Nucleus accumbens (tissue), 56 donors: ENCODE data around the gene PLPPR5.

ENCODE experiments used
- DNase-seq, 56 donors: peaks; one replicate each; lab custom pipeline; 2025; lab: John Stamatoyannopoulos, UW

PLPPR5 gene

GRCh38 chr1:98975113-98975512 is 29.5 kb downstream of the PLPPR5 start:
- DNase-seq = no peak

GRCh38 chr1:98969798-98970490 is 34.7 kb downstream of the PLPPR5 start:
- DNase-seq = no peak

- DNase-seq = no peak
These were observed 37.5 kb downstream of the PLPPR5 start for GRCh38 chr1:98967122-98967521.

- no peak for DNase-seq
These were observed 39.3 kb downstream of the PLPPR5 start for GRCh38 chr1:98965394-98965793.

- no peak for DNase-seq
These were observed 40.5 kb downstream of the PLPPR5 start for GRCh38 chr1:98964198-98964597.

GRCh38 chr1:98963064-98963758 is 41.5 kb downstream of the PLPPR5 start:
- no peak for DNase-seq

GRCh38 chr1:98962156-98962555 is 42.5 kb downstream of the PLPPR5 start:
- DNase-seq = no peak

- peak in 17 of 56 donors; percentile 3 to 62 (median 28) for DNase-seq
These were observed 55.0 kb downstream of the PLPPR5 start for GRCh38 chr1:98949621-98950020.

- DNase-seq = no peak
These were observed 55.5 kb downstream of the PLPPR5 start for GRCh38 chr1:98949166-98949565.

GRCh38 chr1:98947071-98947470 is 57.6 kb downstream of the PLPPR5 start:
- no peak for DNase-seq

- DNase-seq = peak in 11 of 56 donors; percentile 1 to 32 (median 6)
These were observed 64.0 kb downstream of the PLPPR5 start for GRCh38 chr1:98940722-98941079.

GRCh38 chr1:98940069-98940721 is 64.5 kb downstream of the PLPPR5 start:
- no peak for DNase-seq

- no peak for DNase-seq
These were observed 65.2 kb downstream of the PLPPR5 start for GRCh38 chr1:98939471-98939870.

GRCh38 chr1:98937347-98937746 is 67.3 kb downstream of the PLPPR5 start:
- DNase-seq = no peak

GRCh38 chr1:98932184-98932583 is 72.5 kb downstream of the PLPPR5 start:
- no peak for DNase-seq

GRCh38 chr1:98931128-98931835 is 73.4 kb downstream of the PLPPR5 start:
- DNase-seq = peak in 26 of 56 donors; percentile 6 to 73 (median 28)

GRCh38 chr1:98929437-98929836 is 75.2 kb downstream of the PLPPR5 start:
- DNase-seq = peak in 1 of 56 donors; percentile 0

- DNase-seq = no peak
These were observed 78.1 kb downstream of the PLPPR5 start for GRCh38 chr1:98926597-98926996.

GRCh38 chr1:98924977-98925376 is 79.7 kb downstream of the PLPPR5 start:
- DNase-seq = no peak

GRCh38 chr1:98923667-98924066 is 81.0 kb downstream of the PLPPR5 start:
- DNase-seq = no peak

GRCh38 chr1:98921817-98922216 is 82.8 kb downstream of the PLPPR5 start:
- no peak for DNase-seq
